Kidney (tissue), 14 donors: ENCODE results near the gene DENND1B. TPM values are rescaled to one million over a fixed set of nuclear protein-coding genes. Genes with fewer than 3 reads are reported as not detected.

ENCODE experiments used
- DNase-seq, 5 donors: peaks; one replicate each; pipeline ENCODE4 v3.0.0-alpha.2; 2013 to 2020
- FAIRE-seq: peaks from 2 replicates; lab custom pipeline; 2012; peaks lifted over from hg19 to GRCh38; lab: Jason Lieb, UNC
- H3K27ac ChIP-seq, 2 donors: one replicate each; pipeline ENCODE4 v1.7.0; 2013; ENCODE audit warnings: low read depth in 2 of 2, low read length in 2 of 2, inconsistent platforms in 1 of 2
- H3K27me3 ChIP-seq: one replicate; pipeline ENCODE4 v1.7.1; 2013; ENCODE audit warnings: low read length, inconsistent platforms; ENCODE audit not compliant: control insufficient read depth, insufficient read depth
- H3K36me3 ChIP-seq, 3 donors: one replicate each; pipeline versions ENCODE4 v1.7.0 to v1.7.1; 2013; ENCODE audit warnings: low read length in 3 of 3, control low read depth in 1 of 3, inconsistent platforms in 1 of 3; ENCODE audit not compliant: insufficient read depth in 3 of 3, control insufficient read depth in 2 of 3
- H3K4me1 ChIP-seq, 3 donors: one replicate each; pipeline versions ENCODE4 v1.7.0 to v1.7.1; 2013; ENCODE audit warnings: low read length in 3 of 3, inconsistent platforms in 1 of 3, low read depth in 1 of 3; ENCODE audit not compliant: control insufficient read depth in 2 of 3, insufficient read depth in 2 of 3
- H3K4me3 ChIP-seq, 3 donors: one replicate each; pipeline versions ENCODE4 v1.7.0 to v1.8.1; 2013; ENCODE audit warnings: low read length in 3 of 3, control low read depth in 1 of 3, inconsistent platforms in 1 of 3
- H3K9ac ChIP-seq, 3 donors: one replicate each; pipeline versions ENCODE4 v1.7.0 to v1.7.1; 2013; ENCODE audit warnings: low read length in 3 of 3, control low read depth in 1 of 3, inconsistent platforms in 1 of 3
- H3K9me3 ChIP-seq, 3 donors: one replicate each; pipeline versions ENCODE4 v1.7.0 to v1.7.1; 2013; ENCODE audit warnings: low read length in 3 of 3, control low read depth in 1 of 3, inconsistent platforms in 1 of 3; ENCODE audit not compliant: control insufficient read depth in 2 of 3, insufficient read depth in 1 of 3
- CTCF ChIP-seq: IDR thresholded peaks from 3 replicates; pipeline ENCODE4 v1.5.1; 2012; ENCODE audit warnings: mild to moderate bottlenecking, moderate library complexity, borderline replicate concordance; ENCODE audit not compliant: insufficient read depth; ENCODE audit errors: extremely low read depth
- intact Hi-C: fragments of 100-400 bp; cut with DNase I; formaldehyde crosslinking; loops from one replicate; pipeline ENCODE4 v1.11.1; 2022
- polyA plus RNA-seq: library from polyadenylated mRNA; stranded (reverse); fragments of 350-450 nt; fragmentation: Illumina TruSeq; extraction: RNeasy Lipid Tissue Mini Kit (QIAGEN cat#74804); gene quantifications from one replicate; pipeline ENCODE4 v1.2.3, GENCODE V29; 2014; ENCODE audit warnings: low read depth, low replicate concordance; ENCODE audit not compliant: insufficient read depth
- total RNA-seq: library from RNA; stranded (reverse); fragmentation: NEBNext Ultra II Directional; extraction: Animal tissue kit (Norgen Biotek cat#: 25700); gene quantifications from one replicate; pipeline ENCODE4 v1.2.1, GENCODE V29; 2021
- donor health status: control.
- donor health status: control.
- donor health status: control.
- donor health status: control.
- donor health status: control.
- donor health status: DM: yes; HTN: yes; CAD: no.
- donor health status: Normal renal cell carcinoma (clear cell type).

The DENND1B gene
- total and polyA plus RNA-seq, 2 donors from 2014 or later = 3.1 to 20.6 TPM

GRCh38 chr1:197690074-197690473, 85.2 kb downstream of the DENND1B start:
- peaks cover 0 to 11% (median 0%) of the 10 kb centered on the region in 3 donors for H3K9me3 ChIP-seq
- peaks cover 0 to 4% (median 0%) of the 10 kb centered on the region in 3 donors for H3K4me1 ChIP-seq
- intact Hi-C loops = no loop called here
- H3K27ac ChIP-seq = no peak overlapping the region
- FAIRE-seq (no peak), DNase-seq (no peak)
- no peak overlapping the region for H3K4me3 ChIP-seq
- no peaks in the 10 kb centered on the region for H3K36me3 ChIP-seq
- no peaks in the 10 kb centered on the region for H3K27me3 ChIP-seq
- no peak for TF ChIP-seq CTCF
- H3K9ac ChIP-seq = no peak overlapping the region

- H3K9ac ChIP-seq = no peak overlapping the region
- H3K27ac ChIP-seq = no peak overlapping the region
- DNase-seq (no peak), FAIRE-seq (no peak)
- H3K27me3 ChIP-seq = no peaks in the 10 kb centered on the region
- peaks cover 0 to 11% (median 0%) of the 10 kb centered on the region in 3 donors for H3K9me3 ChIP-seq
- H3K4me3 ChIP-seq = no peak overlapping the region
- H3K36me3 ChIP-seq = no peaks in the 10 kb centered on the region
- intact Hi-C loops = no loop called here
- H3K4me1 ChIP-seq = peaks cover 0 to 4% (median 0%) of the 10 kb centered on the region in 3 donors
- no peak for TF ChIP-seq CTCF
Measured at GRCh38 chr1:197688233-197688632, 87.0 kb downstream of the DENND1B start.

- no peak overlapping the region for H3K27ac ChIP-seq
- intact Hi-C loops = no loop called here
- DNase-seq (no peak), FAIRE-seq (no peak)
- H3K4me3 ChIP-seq = no peak overlapping the region
- H3K9me3 ChIP-seq = peaks cover 0 to 11% (median 0%) of the 10 kb centered on the region in 3 donors
- H3K27me3 ChIP-seq = no peaks in the 10 kb centered on the region
- H3K9ac ChIP-seq = no peak overlapping the region
- no peaks in the 10 kb centered on the region for H3K36me3 ChIP-seq
- TF ChIP-seq CTCF = no peak
- H3K4me1 ChIP-seq = no peaks in the 10 kb centered on the region
Measured at GRCh38 chr1:197686702-197687355, 88.5 kb downstream of the DENND1B start.
